ENCODE data around the gene PRSS21. TPM values are rescaled to one million over a fixed set of nuclear protein-coding genes. Genes with fewer than 3 reads are reported as not detected.

PRSS21 gene
- total and polyA plus RNA-seq, 4 donors, result not detected

GRCh38 chr16:2786061-2786825, 30.8 kb upstream of the PRSS21 start:
- no peaks in the 10 kb centered on the region for H3K9me3 ChIP-seq (ENCODE audit: control insufficient read depth, low read length)
- H3K4me3 ChIP-seq (ENCODE audit: low read length in 2 of 2), result no peak overlapping the region
- peak; percentile 41 to 50 for DNase-seq
- ATAC-seq (ENCODE audit: low FRiP score), result no peak
- intact Hi-C loops (cut with DNase I), result no loop called here
- H3K4me1 ChIP-seq (ENCODE audit: control insufficient read depth in 1 of 2, insufficient read depth in 2 of 2, low read length in 2 of 2), result no peaks in the 10 kb centered on the region
- H3K27ac ChIP-seq (ENCODE audit: low read depth in 1 of 2, low read length in 2 of 2), result no peak overlapping the region
- WGBS, 2 donors, result 64 to 66% methylated on average over 15 of the region's 15 CpGs
- H3K27me3 ChIP-seq (ENCODE audit: control insufficient read depth in 1 of 2, insufficient read depth in 2 of 2, low read length in 1 of 2), result no peaks in the 10 kb centered on the region
- H3K36me3 ChIP-seq (ENCODE audit: control insufficient read depth in 1 of 2, insufficient read depth in 2 of 2, low read length in 1 of 2), result no peaks in the 10 kb centered on the region

- WGBS, 2 donors, result 47 to 51% methylated on average over 3 of the region's 3 CpGs
- H3K9me3 ChIP-seq (ENCODE audit: control insufficient read depth, low read length), result no peaks in the 10 kb centered on the region
- intact Hi-C loops (cut with DNase I), result no loop called here
- ATAC-seq (ENCODE audit: low FRiP score) (no peak), DNase-seq (peak in 1 of 2 donors; percentile 12)
- no peaks in the 10 kb centered on the region for H3K36me3 ChIP-seq (ENCODE audit: control insufficient read depth in 1 of 2, insufficient read depth in 2 of 2, low read length in 1 of 2)
- no peak overlapping the region for H3K4me3 ChIP-seq (ENCODE audit: low read length in 2 of 2)
- H3K27ac ChIP-seq (ENCODE audit: low read depth in 1 of 2, low read length in 2 of 2), result no peak overlapping the region
- H3K27me3 ChIP-seq (ENCODE audit: control insufficient read depth in 1 of 2, insufficient read depth in 2 of 2, low read length in 1 of 2), result no peaks in the 10 kb centered on the region
- no peaks in the 10 kb centered on the region for H3K4me1 ChIP-seq (ENCODE audit: control insufficient read depth in 1 of 2, insufficient read depth in 2 of 2, low read length in 2 of 2)
These were observed 30.2 kb upstream of the PRSS21 start for GRCh38 chr16:2786826-2787151.

- H3K4me3 ChIP-seq (ENCODE audit: low read length in 2 of 2), result no peak within 1 kb of the TSS
- no peaks in the 10 kb centered on the region for H3K36me3 ChIP-seq (ENCODE audit: control insufficient read depth in 1 of 2, insufficient read depth in 2 of 2, low read length in 1 of 2)
- H3K27me3 ChIP-seq (ENCODE audit: control insufficient read depth in 1 of 2, insufficient read depth in 2 of 2, low read length in 1 of 2), result no peaks in the 10 kb centered on the region
- DNase-seq, result peak; percentile 27 to 61
- WGBS, 2 donors, result 24 to 43% methylated on average over 10 of the region's 10 CpGs
- ATAC-seq (ENCODE audit: low FRiP score), result no peak
- intact Hi-C loops (cut with DNase I), result no loop called here
- no peaks in the 10 kb centered on the region for H3K9me3 ChIP-seq (ENCODE audit: control insufficient read depth, low read length)
- H3K27ac ChIP-seq (ENCODE audit: low read depth in 1 of 2, low read length in 2 of 2), result no peak within 1 kb of the TSS
- H3K4me1 ChIP-seq (ENCODE audit: control insufficient read depth in 1 of 2, insufficient read depth in 2 of 2, low read length in 2 of 2), result no peaks in the 10 kb centered on the region
These were observed 29.6 kb upstream of the PRSS21 start, which contains the start of gene PRSS33 for GRCh38 chr16:2787406-2787805. Gene PRSS33, minus strand, starts transcription at chr16:2787560. Its CDS starts 1,013 bp downstream, at chr16:2786547.

GRCh38 chr16:2787961-2788360, 29.1 kb upstream of the PRSS21 start:
- no peak overlapping the region for H3K4me3 ChIP-seq (ENCODE audit: low read length in 2 of 2)
- ATAC-seq (ENCODE audit: low FRiP score) (no peak), DNase-seq (peak; percentile 38 to 45)
- WGBS, 2 donors, result 19 to 35% methylated on average over 5 to 7 of the region's 7 CpGs
- H3K36me3 ChIP-seq (ENCODE audit: control insufficient read depth in 1 of 2, insufficient read depth in 2 of 2, low read length in 1 of 2), result no peaks in the 10 kb centered on the region
- intact Hi-C loops (cut with DNase I), result no loop called here
- H3K27me3 ChIP-seq (ENCODE audit: control insufficient read depth in 1 of 2, insufficient read depth in 2 of 2, low read length in 1 of 2), result no peaks in the 10 kb centered on the region
- no peaks in the 10 kb centered on the region for H3K4me1 ChIP-seq (ENCODE audit: control insufficient read depth in 1 of 2, insufficient read depth in 2 of 2, low read length in 2 of 2)
- no peaks in the 10 kb centered on the region for H3K9me3 ChIP-seq (ENCODE audit: control insufficient read depth, low read length)
- H3K27ac ChIP-seq (ENCODE audit: low read depth in 1 of 2, low read length in 2 of 2), result no peak overlapping the region

- intact Hi-C loops (cut with DNase I), result no loop called here
- ATAC-seq (ENCODE audit: low FRiP score) (no peak), DNase-seq (peak; percentile 21 to 41)
- Histone ChIP-seq H3K9me3 (ENCODE audit: control insufficient read depth, low read length) (no peaks in the 10 kb centered on the region), H3K4me3 (ENCODE audit: low read length in 2 of 2) (no peak overlapping the region), H3K36me3 (ENCODE audit: control insufficient read depth in 1 of 2, insufficient read depth in 2 of 2, low read length in 1 of 2) (no peaks in the 10 kb centered on the region), H3K27me3 (ENCODE audit: control insufficient read depth in 1 of 2, insufficient read depth in 2 of 2, low read length in 1 of 2) (no peaks in the 10 kb centered on the region), H3K4me1 (ENCODE audit: control insufficient read depth in 1 of 2, insufficient read depth in 2 of 2, low read length in 2 of 2) (no peaks in the 10 kb centered on the region), H3K27ac (ENCODE audit: low read depth in 1 of 2, low read length in 2 of 2) (no peak overlapping the region)
- WGBS, 2 donors, result 79 to 83% methylated on average over 4 to 5 of the region's 5 CpGs
These were observed 26.4 kb upstream of the PRSS21 start for GRCh38 chr16:2790631-2791030.

- no peaks in the 10 kb centered on the region for H3K27me3 ChIP-seq (ENCODE audit: control insufficient read depth in 1 of 2, insufficient read depth in 2 of 2, low read length in 1 of 2)
- DNase-seq (peak; percentile 13 to 28), ATAC-seq (ENCODE audit: low FRiP score) (no peak)
- no peaks in the 10 kb centered on the region for H3K36me3 ChIP-seq (ENCODE audit: control insufficient read depth in 1 of 2, insufficient read depth in 2 of 2, low read length in 1 of 2)
- H3K4me1 ChIP-seq (ENCODE audit: control insufficient read depth in 1 of 2, insufficient read depth in 2 of 2, low read length in 2 of 2), result no peaks in the 10 kb centered on the region
- intact Hi-C loops (cut with DNase I), result no loop called here
- 75 to 76% methylated on average over 8 of the region's 8 CpGs for WGBS, 2 donors
- H3K9me3 ChIP-seq (ENCODE audit: control insufficient read depth, low read length), result no peaks in the 10 kb centered on the region
- H3K27ac ChIP-seq (ENCODE audit: low read depth in 1 of 2, low read length in 2 of 2), result no peak overlapping the region
- H3K4me3 ChIP-seq (ENCODE audit: low read length in 2 of 2), result no peak overlapping the region
These were observed 25.9 kb upstream of the PRSS21 start for GRCh38 chr16:2791174-2791573.

- no peaks in the 10 kb centered on the region for H3K4me1 ChIP-seq (ENCODE audit: control insufficient read depth in 1 of 2, insufficient read depth in 2 of 2, low read length in 2 of 2)
- no peak for ATAC-seq (ENCODE audit: low FRiP score)
These were observed 24.1 kb upstream of the PRSS21 start for GRCh38 chr16:2792940-2793339.

GRCh38 chr16:2795395-2796143, 21.5 kb upstream of the PRSS21 start:
- no peak overlapping the region for H3K27ac ChIP-seq (ENCODE audit: low read depth in 1 of 2, low read length in 2 of 2)
- WGBS, 2 donors, result 63 to 64% methylated on average over 7 of the region's 7 CpGs
- intact Hi-C loops (cut with DNase I), result no loop called here
- no peak for ATAC-seq (ENCODE audit: low FRiP score)
- DNase-seq, result peak; percentile 19 to 46
- no peaks in the 10 kb centered on the region for H3K9me3 ChIP-seq (ENCODE audit: control insufficient read depth, low read length)
- no peak overlapping the region for H3K4me3 ChIP-seq (ENCODE audit: low read length in 2 of 2)
- peaks cover 0 to 1% of the 10 kb centered on the region in 2 donors for H3K27me3 ChIP-seq (ENCODE audit: control insufficient read depth in 1 of 2, insufficient read depth in 2 of 2, low read length in 1 of 2)
- H3K36me3 ChIP-seq (ENCODE audit: control insufficient read depth in 1 of 2, insufficient read depth in 2 of 2, low read length in 1 of 2), result no peaks in the 10 kb centered on the region
- H3K4me1 ChIP-seq (ENCODE audit: control insufficient read depth in 1 of 2, insufficient read depth in 2 of 2, low read length in 2 of 2), result no peaks in the 10 kb centered on the region

More at GRCh38 chr16:2792940-2793339, 24.1 kb upstream of the PRSS21 start:
- 84 to 88% methylated on average over 10 of the region's 10 CpGs for WGBS, 2 donors
- Histone ChIP-seq H3K36me3 (ENCODE audit: control insufficient read depth in 1 of 2, insufficient read depth in 2 of 2, low read length in 1 of 2) (no peaks in the 10 kb centered on the region), H3K4me3 (ENCODE audit: low read length in 2 of 2) (no peak overlapping the region), H3K9me3 (ENCODE audit: control insufficient read depth, low read length) (no peaks in the 10 kb centered on the region), H3K27ac (ENCODE audit: low read depth in 1 of 2, low read length in 2 of 2) (no peak overlapping the region), H3K27me3 (ENCODE audit: control insufficient read depth in 1 of 2, insufficient read depth in 2 of 2, low read length in 1 of 2) (peaks cover 0 to 1% of the 10 kb centered on the region in 2 donors)
- no peak for DNase-seq
- intact Hi-C loops (cut with DNase I), result no loop called here
